Endothelial cell of umbilical vein (primary cell): ENCODE data around the gene KANK2.

ENCODE experiments used
- EZH2 ChIP-seq: IDR thresholded peaks from 2 replicates; pipeline ENCODE4 v1.6.1; 2012; ENCODE audit warnings: borderline replicate concordance, low read depth, mild to moderate bottlenecking, moderate library complexity, low read length, inconsistent platforms; ENCODE audit not compliant: severe bottlenecking
- GATA2 ChIP-seq: IDR thresholded peaks from 2 replicates; pipeline ENCODE4 v1.7.0; 2011; ENCODE audit warnings: low read depth, mild to moderate bottlenecking, moderate library complexity, mixed read lengths, low read length; ENCODE audit not compliant: insufficient read length, insufficient read depth
- JUN ChIP-seq: IDR thresholded peaks from 2 replicates; pipeline ENCODE4 v1.6.1; 2011; ENCODE audit warnings: borderline replicate concordance, low read depth; ENCODE audit not compliant: insufficient read length, insufficient read depth
- MYC ChIP-seq: IDR thresholded peaks from one replicate; pipeline ENCODE4 v1.6.1; 2011; ENCODE audit warnings: mild to moderate bottlenecking, low read depth, low read length
- POLR2A ChIP-seq: IDR thresholded peaks from 2 replicates; pipeline ENCODE4 v1.6.1; 2012; ENCODE audit warnings: low read depth, mild to moderate bottlenecking, control low read depth, low read length
- POLR2AphosphoS5 ChIP-seq: IDR thresholded peaks from 2 replicates; pipeline ENCODE4 v1.6.1; 2012; ENCODE audit warnings: low read depth, mild to moderate bottlenecking, control low read depth, low read length, moderate library complexity; ENCODE audit not compliant: insufficient read depth
- TF ChIP-seq, protein P1 (sequence below), 2 donors: IDR thresholded peaks; 1 replicate in 1 of 2; 2 replicates in 1 of 2; pipeline ENCODE4 v1.5.1; 2011; ENCODE audit warnings: low read length in 2 of 2, mild to moderate bottlenecking in 2 of 2, moderate library complexity in 2 of 2, control low read depth in 1 of 2, inconsistent platforms in 1 of 2, low read depth in 1 of 2; ENCODE audit not compliant: insufficient read depth in 1 of 2; ENCODE audit errors: extremely low read depth in 1 of 2
- TF ChIP-seq, protein P2 (sequence below): IDR thresholded peaks from 2 replicates; pipeline ENCODE4 v1.6.1; 2011; ENCODE audit not compliant: insufficient read depth, insufficient read length

DNA sequence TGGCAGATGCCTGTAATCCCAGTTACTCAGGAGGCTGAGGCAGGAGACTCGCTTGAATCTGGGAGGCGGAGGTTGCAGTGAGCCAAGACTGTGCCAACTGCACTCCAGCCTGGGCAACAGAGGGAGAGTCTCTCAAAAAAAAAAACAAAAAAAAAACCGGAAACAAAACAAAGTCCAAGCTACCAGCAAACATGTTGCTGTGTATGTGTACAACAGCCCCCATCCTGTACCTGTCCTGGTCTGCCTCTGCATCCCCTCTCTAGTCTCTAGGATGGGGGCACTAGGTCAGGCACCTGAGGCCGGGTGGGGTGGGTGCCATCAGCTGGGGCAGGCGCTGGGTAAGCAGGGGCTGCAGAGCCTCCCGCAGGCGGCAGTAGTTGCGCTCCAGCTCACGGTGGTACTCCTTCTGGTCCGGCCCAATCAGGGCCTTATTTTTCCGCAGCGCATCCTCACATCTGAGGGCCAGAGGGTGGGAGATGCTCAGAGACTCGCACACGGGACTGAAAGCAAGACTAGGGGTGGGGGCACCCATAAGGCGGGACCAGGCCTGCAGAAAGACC is 2.8 kb upstream of the KANK2 start:
- TF ChIP-seq, protein P1, sequence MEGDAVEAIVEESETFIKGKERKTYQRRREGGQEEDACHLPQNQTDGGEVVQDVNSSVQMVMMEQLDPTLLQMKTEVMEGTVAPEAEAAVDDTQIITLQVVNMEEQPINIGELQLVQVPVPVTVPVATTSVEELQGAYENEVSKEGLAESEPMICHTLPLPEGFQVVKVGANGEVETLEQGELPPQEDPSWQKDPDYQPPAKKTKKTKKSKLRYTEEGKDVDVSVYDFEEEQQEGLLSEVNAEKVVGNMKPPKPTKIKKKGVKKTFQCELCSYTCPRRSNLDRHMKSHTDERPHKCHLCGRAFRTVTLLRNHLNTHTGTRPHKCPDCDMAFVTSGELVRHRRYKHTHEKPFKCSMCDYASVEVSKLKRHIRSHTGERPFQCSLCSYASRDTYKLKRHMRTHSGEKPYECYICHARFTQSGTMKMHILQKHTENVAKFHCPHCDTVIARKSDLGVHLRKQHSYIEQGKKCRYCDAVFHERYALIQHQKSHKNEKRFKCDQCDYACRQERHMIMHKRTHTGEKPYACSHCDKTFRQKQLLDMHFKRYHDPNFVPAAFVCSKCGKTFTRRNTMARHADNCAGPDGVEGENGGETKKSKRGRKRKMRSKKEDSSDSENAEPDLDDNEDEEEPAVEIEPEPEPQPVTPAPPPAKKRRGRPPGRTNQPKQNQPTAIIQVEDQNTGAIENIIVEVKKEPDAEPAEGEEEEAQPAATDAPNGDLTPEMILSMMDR (IDR thresholded peaks at IDR 0.05; ENCODE audit: extremely low read depth in 1 of 2, insufficient read depth in 1 of 2, low read depth in 1 of 2, low read length in 2 of 2), result no peak
- no peak for TF ChIP-seq EZH2
- TF ChIP-seq MYC, result no peak
- no peak for TF ChIP-seq POLR2A
- TF ChIP-seq, protein P2, sequence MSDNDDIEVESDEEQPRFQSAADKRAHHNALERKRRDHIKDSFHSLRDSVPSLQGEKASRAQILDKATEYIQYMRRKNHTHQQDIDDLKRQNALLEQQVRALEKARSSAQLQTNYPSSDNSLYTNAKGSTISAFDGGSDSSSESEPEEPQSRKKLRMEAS, result no peak
- TF ChIP-seq POLR2AphosphoS5, result no peak
- TF ChIP-seq JUN, result no peak
- no peak for TF ChIP-seq GATA2
